GM10266 (cell line): Measurements from ENCODE around the gene ALPL.

Experiments
- DNase-seq: peaks from one replicate; pipeline ENCODE4 v3.0.0; 2012; ENCODE audit errors: extremely low spot score
- TF ChIP-seq, protein P1 (sequence below): IDR thresholded peaks from 2 replicates; pipeline ENCODE4 v1.5.1; 2012; ENCODE audit warnings: mild to moderate bottlenecking, low read depth; ENCODE audit not compliant: control insufficient read depth, insufficient read depth; ENCODE audit errors: missing control alignments

ALPL gene

DNA sequence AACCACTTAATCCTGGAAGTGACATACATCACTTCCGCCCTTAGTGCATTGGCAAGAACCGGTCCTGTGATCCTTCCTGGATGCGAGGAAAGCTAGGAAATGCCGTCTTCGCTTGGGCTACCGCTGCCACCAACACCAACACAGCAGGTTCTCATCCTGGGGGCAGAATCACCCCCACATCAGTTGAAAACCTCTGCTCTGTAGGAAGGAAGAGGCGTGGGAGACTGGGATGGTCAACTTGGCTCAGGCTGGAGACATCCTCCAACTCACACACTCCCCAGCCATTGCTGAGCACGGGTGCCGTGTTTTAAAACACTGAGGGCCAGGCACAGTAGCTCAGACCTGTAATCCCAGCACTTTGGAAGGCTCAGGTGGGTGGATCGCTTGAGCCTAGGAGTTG, 74.9 kb downstream of the ALPL start:
- TF ChIP-seq, protein P1, sequence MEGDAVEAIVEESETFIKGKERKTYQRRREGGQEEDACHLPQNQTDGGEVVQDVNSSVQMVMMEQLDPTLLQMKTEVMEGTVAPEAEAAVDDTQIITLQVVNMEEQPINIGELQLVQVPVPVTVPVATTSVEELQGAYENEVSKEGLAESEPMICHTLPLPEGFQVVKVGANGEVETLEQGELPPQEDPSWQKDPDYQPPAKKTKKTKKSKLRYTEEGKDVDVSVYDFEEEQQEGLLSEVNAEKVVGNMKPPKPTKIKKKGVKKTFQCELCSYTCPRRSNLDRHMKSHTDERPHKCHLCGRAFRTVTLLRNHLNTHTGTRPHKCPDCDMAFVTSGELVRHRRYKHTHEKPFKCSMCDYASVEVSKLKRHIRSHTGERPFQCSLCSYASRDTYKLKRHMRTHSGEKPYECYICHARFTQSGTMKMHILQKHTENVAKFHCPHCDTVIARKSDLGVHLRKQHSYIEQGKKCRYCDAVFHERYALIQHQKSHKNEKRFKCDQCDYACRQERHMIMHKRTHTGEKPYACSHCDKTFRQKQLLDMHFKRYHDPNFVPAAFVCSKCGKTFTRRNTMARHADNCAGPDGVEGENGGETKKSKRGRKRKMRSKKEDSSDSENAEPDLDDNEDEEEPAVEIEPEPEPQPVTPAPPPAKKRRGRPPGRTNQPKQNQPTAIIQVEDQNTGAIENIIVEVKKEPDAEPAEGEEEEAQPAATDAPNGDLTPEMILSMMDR, result no peak
- DNase-seq, result no peak

DNA sequence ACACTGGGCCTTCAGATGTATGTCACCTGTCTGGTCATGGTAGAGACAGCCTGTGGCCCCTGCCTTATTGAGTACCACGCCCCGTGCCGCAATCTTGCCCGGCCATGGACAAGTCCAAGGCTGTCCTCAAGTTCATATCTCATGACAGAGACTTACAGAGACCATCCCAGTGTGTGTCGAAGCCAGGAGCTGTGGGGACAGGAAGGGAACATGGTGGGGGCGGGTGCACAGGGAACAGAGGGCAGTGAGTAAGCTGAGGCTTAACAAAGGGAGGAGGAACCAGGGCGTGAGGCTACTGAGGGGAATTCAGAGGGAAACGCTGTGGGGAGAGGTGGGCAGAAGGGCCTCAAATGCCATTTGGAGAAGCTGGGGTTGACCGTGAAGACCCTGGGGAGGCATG, 75.8 kb downstream of the ALPL start:
- TF ChIP-seq, protein P1, result no peak
- no peak for DNase-seq

DNA sequence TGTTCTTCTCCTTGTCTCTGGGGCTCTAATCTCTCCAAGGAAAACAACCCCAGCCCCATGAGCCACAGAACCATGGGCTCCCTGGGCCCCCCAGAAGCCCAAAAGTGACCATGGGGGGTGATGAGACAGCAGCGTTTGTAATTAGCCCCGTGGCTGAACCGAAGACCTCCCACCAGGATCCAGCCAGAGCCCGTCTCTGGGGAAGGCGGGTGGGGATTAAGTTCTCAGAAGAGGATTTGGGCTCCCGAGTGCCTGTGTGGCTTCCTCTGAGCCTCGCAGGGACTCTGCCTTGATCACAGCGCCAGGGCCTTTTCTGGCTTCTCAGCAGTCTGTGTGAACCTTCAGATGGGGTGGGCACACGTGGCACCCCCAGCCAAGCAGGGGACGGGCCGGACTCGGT, 77.0 kb downstream of the ALPL start:
- TF ChIP-seq, protein P1, result no peak
- DNase-seq, result no peak

DNA sequence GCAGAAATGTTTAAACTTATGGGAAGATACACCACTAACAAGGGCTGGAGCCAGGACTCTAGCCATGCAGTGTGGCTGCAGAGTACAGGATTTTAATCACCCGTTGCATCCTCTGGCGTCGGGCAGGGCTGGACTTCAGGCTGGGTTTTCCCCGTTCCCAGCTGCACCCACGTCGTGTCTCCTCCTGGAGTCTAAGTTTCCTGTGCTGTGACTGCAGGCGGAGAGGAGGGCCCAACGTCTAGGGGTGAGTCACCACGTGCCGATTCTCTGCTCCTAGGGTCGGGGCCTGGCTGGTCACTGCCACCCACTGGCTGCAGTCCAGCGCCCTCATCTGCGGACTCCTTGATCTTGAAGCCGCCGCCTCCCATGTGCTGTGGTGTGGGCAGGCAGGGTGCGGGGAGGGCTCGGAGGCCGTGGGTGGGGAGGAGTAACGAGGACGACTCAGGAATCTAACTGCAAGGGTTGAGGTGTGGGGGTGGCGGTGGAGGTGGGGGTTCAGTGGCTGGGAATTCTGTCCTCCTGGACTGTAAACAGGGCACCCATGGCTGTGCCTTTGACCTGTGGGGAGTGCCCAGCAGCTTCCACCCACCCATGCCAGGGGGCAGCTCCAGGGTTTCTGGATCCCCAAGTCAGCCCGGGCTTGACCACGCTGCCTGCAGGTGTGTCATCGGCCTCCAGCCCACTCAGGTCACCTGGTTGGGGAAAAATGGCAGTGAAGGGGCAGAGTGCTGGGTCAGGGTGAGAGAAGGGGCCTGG, 77.8 kb downstream of the ALPL start:
- TF ChIP-seq, protein P1, result no peak
- no peak for DNase-seq

DNA sequence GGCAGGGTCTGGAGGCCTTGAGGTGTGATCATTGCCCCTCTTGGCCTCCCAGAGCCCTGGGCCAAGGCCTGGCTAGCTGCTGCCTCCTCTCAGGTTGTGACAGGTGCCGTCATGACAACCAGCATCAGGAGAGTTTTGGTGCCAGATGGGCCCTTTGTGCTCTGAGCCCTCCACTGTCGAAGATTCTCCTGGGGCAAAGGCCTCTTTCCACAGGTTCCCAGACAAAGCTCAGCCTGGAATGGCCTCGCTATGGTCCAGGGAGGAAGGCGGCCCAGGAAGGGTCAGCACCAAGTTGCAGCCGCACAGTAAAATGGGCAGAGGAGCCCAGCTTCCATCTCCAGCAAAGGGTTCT, 78.4 kb downstream of the ALPL start:
- TF ChIP-seq, protein P1, result no peak
- DNase-seq, result no peak

DNA sequence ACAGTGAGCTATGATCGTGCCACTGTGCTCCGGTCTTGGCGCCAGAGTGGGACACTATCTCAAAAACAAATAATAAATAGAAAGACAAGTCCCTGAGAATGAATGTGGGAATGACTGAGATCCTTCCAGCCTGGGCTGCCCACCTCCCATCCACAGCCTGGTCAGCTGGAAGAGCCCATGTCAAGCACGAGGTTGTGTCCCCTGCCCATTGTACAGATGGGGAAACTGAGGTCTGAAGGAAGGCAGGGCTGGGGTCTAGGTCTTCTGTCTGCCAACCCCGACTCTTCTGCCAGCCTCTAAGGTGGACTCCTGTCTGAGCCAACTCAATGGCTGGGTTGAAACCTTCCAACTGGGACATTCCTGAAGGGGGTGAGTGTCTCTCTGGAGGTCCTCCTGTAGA, 80.4 kb downstream of the ALPL start:
- no peak for DNase-seq
- TF ChIP-seq, protein P1, result no peak

DNA sequence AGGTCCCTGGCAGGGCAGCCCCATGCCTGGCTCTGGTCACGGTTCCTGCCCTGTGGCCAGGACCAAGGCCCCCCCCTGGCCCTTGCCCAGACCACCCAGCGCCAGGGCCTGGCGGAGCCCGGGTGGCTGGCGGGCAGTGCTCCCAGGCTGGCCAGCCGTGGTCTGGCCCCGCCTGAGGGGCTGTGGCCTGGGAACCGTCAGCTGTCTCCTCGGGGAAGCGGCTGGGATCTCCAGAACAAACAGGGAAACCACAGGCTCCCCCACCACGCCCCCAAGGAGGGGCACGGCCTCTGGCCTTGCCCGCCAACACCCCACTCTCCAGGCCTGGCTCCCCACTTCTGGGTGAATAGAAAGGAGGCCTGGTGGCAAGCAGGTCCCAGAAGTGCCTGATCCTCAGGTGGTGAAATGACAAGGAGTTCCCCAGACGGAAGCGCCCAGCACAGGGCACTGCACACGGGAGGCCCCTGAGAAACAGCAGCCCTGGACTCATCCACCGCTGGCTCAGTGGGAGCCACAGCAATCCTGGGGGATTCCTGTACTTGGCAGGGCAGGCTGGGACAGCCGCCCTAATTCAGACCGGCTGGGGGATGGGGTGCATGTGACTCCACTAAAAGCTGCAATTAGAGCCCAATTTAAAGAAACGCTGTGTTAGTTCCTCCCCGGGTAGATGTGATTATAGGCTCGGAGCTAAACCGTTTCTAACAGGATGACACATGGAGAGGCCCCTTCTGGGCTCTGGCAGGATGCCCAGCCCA, 81.1 kb downstream of the ALPL start:
- no peak for DNase-seq
- TF ChIP-seq, protein P1, result no peak
